Activated CD8-positive, alpha-beta memory T cell treated with anti-CD3 and anti-CD28 coated beads for 4 hours (primary cell): ENCODE data around the gene MRPL52.
"Not testable (repeated sequence)": the region's sequence is repeated elsewhere in the genome, so short reads cannot be mapped to it uniquely, and the experiment has no call there.

Experiments
- DNase-seq, 2 donors: peaks; one replicate each; pipeline ENCODE4 v3.0.0-alpha.2; 2020; ENCODE audit warnings: low read depth in 2 of 2

MRPL52 gene

GRCh38 chr14:22837750-22838538 lies 8.3 kb downstream of the MRPL52 start:
- no peak for DNase-seq

GRCh38 chr14:22838631-22839041 lies 8.9 kb downstream of the MRPL52 start:
- DNase-seq, result no peak

GRCh38 chr14:22839159-22839779 lies 9.6 kb downstream of the MRPL52 start:
- DNase-seq, result no peak

GRCh38 chr14:22841311-22841710 lies 11.6 kb downstream of the MRPL52 start:
- no peak for DNase-seq

GRCh38 chr14:22841769-22842168 lies 12.1 kb downstream of the MRPL52 start:
- no peak for DNase-seq

GRCh38 chr14:22842211-22843122 lies 12.8 kb downstream of the MRPL52 start:
- DNase-seq, result no peak

- DNase-seq, result no peak
Observed at GRCh38 chr14:22843123-22843925, 13.6 kb downstream of the MRPL52 start.

GRCh38 chr14:22844221-22845102 lies 14.8 kb downstream of the MRPL52 start:
- no peak for DNase-seq

- DNase-seq, result no peak
Observed at GRCh38 chr14:22845103-22845394, 15.4 kb downstream of the MRPL52 start.

GRCh38 chr14:22845821-22846625 lies 16.3 kb downstream of the MRPL52 start:
- no peak for DNase-seq

- no peak for DNase-seq
Observed at GRCh38 chr14:22846811-22847307, 17.2 kb downstream of the MRPL52 start.

GRCh38 chr14:22847661-22848341 lies 18.1 kb downstream of the MRPL52 start:
- no peak for DNase-seq

GRCh38 chr14:22848351-22849164 lies 18.9 kb downstream of the MRPL52 start:
- no peak for DNase-seq

- no peak for DNase-seq
Observed at GRCh38 chr14:22849212-22849819, 19.6 kb downstream of the MRPL52 start.

- DNase-seq, result no peak
Observed at GRCh38 chr14:22850944-22851764, 21.5 kb downstream of the MRPL52 start.

- not testable (repeated sequence) for DNase-seq
Observed at GRCh38 chr14:22852178-22852577, 22.5 kb downstream of the MRPL52 start.

- no peak for DNase-seq
Observed at GRCh38 chr14:22852599-22852939, 22.9 kb downstream of the MRPL52 start.
